Medulla oblongata (tissue), 1 donor: Measurements from ENCODE around the gene NFAT5.
"Not testable (repeated sequence)": the region's sequence is repeated elsewhere in the genome, so short reads cannot be mapped to it uniquely, and the experiment has no call there.

ENCODE experiments used
- DNase-seq: peaks from one replicate; pipeline ENCODE4 v3.0.0-alpha.2; 2015; ENCODE audit errors: extremely low spot score

Gene NFAT5

GRCh38 chr16:69706256-69706974 lies 140.6 kb downstream of the NFAT5 start:
- DNase-seq, result no peak

DNA sequence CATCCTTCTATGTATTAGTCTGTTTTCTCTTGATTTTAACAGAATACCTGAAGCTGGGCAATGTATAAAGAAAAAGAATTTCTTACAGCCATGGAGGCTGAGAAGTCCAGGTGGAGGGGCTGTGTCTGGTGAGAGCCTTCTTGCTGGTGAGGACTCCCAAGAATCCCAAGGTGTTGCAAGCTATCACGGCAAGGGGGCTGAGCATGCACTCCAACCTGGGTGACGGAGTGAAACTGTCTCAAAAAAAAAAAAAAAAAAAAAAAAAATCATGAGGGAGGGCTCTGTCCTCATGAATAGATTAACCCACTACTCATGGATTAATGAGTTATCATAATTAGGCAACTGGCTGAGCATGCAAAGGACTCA lies 141.2 kb downstream of the NFAT5 start:
- no peak for DNase-seq

DNA sequence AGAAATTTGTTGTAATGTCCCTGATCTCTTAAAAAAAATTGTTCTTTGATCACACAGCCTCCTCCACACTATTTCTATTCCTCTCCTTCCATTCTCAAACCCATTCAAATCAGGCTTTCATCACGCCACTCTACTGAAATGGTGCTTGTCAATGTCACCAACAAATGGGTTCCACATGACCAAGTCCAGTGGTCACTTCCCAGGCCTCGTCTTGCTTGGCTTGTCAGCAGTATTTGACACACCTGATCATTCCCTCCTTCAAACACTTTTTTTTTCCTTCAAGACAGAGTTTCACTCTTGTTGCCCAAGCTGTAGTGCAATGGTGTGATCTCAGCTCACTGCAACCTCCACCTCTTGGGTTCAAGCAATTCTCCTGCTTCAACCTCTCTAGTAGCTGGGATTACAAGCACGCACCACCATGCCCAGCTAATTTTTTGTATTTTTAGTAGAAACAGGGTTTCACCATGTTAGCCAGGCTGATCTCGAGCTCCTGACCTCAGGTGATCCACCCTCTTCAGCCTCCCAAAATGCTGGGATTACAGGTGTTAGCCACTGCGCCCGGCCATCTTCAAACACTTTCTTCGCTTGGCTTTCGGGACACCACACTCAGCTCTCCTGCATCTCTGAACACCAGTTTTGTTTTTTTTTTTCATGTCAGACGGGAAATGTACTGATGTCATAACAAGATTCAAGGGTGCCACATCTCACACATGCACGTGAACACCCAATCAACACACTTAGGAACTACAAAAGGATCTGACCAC lies 142.3 kb downstream of the NFAT5 start:
- no peak for DNase-seq

DNA sequence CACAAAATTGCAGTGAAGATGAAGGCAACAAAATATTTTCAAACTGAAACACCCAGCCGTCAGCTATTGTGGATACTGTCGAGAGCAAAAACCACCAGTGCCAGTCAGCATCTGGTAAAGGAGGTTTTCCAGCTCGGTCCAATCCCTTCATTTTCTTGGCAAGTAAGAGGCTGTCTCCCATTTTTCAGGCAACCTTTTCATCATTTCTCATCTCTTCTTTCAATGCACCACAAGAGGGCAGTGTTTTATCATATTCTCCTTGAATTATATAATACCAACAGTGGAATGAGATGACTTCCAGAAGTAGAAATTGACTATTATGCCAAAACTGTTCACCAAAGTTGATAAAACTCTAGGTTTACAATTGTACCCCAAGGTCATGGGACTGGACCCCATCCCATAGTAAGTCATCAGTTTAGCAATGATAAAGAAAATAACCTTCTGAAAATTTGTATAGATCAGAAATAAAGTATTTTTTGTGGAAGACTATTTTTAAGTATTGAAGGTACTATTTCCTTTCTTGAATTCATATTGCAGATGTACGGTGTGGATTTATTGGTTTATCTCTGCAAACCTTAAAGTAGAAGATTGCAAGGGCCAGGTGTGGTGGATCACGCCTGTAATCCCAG lies 143.8 kb downstream of the NFAT5 start:
- peak; percentile 88 for DNase-seq

GRCh38 chr16:69711115-69711740 lies 145.5 kb downstream of the NFAT5 start:
- DNase-seq, result no peak

DNA sequence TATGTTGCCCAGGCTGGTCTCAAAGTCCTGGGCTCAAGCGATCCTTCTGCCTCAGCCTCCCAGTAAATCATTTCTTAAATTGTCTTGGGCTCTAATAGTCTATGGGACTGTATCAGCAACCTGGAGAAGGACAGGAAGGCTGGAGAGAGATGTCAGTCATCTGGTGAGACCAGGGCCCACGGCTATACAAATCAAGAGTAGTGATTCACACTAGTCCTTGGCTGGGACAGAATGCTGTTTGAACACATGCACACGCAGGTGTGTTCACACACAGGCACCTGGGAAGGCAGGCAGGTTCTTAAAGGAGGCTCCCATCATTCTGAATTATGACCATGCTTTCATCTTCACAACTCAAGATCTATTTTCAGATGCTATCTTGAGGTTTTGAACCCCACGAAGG lies 146.5 kb downstream of the NFAT5 start:
- no peak for DNase-seq

- no peak for DNase-seq
These were observed 147.3 kb downstream of the NFAT5 start for GRCh38 chr16:69712914-69713581.

- DNase-seq, result peak; percentile 52
These were observed 151.3 kb downstream of the NFAT5 start for GRCh38 chr16:69717066-69717465.

DNA sequence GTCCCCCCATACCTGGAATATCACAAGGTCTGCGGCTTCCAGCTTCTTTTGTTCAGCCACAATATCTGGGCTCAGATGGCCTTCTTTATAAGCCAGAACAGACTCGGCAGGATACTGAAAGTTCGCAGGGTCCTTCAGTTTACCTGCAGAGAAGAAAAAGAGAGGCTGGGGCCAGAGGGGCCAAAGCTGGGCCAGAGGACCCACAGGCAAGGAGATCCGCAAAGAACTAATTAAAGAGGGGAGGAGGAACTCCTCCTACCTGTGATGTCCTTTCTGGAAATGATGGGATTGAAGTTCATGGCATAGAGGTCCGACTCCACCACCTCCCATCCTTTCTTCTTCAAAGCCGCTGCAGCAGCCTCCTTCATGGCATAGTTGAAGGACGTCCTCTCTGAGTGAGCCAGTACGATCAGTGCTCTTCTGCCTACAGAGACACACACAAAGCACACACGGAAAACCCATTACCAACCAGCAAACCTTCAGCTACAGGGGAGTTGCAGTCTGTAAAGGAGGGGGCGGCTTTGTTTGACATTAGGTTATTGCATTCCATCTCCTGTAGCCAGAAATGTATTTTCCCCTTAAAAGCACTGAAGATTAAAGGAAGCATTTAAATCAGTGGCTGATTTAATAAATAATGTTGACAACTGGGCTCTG lies 152.5 kb downstream of the NFAT5 start:
- no peak for DNase-seq

GRCh38 chr16:69720822-69721430 lies 155.2 kb downstream of the NFAT5 start:
- DNase-seq, result no peak

- DNase-seq, result no peak
These were observed 155.7 kb downstream of the NFAT5 start for GRCh38 chr16:69721441-69721957.

GRCh38 chr16:69724414-69724873 lies 158.7 kb downstream of the NFAT5 start:
- no peak for DNase-seq

- no peak for DNase-seq
These were observed 159.3 kb downstream of the NFAT5 start for GRCh38 chr16:69724981-69725479.

DNA sequence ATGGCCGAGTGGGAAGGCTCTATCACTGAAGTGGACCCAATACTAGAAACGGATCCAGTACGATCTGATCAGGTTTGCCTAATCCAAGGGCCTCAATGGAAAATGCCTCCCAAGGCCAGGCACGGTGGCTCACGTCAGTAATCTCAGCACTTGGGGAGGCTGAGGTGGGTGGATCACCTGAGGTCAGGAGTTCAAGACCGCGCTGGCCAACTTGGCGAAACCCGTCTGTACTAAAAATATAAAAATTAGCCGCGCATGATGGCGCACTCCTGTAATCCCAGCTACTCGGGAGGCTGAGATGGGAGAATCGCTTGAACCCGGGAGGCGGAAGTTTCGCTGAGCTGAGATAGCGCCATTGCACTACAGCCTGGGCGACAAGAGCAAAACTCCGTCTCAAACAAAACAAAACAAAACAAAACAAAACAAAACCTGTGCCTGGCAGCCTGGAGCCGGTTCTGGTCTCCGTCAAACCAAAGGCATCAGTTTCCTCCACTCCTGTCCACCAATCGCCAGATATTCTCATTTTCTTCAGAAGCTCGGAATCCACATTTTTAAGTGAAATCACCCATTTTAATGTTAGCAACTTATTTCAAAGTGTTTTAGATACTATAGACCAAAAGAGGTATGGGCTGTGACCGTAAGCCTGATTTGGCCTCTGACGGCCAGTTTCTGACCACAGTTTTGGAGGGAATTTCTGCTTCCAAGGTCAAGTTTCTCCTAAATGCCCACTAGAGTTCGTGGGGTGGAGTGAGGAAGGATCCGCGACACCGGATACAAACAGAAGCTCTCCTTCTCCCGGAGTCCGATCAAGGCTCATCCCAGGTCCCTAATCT lies 159.9 kb downstream of the NFAT5 start:
- no peak for DNase-seq

DNA sequence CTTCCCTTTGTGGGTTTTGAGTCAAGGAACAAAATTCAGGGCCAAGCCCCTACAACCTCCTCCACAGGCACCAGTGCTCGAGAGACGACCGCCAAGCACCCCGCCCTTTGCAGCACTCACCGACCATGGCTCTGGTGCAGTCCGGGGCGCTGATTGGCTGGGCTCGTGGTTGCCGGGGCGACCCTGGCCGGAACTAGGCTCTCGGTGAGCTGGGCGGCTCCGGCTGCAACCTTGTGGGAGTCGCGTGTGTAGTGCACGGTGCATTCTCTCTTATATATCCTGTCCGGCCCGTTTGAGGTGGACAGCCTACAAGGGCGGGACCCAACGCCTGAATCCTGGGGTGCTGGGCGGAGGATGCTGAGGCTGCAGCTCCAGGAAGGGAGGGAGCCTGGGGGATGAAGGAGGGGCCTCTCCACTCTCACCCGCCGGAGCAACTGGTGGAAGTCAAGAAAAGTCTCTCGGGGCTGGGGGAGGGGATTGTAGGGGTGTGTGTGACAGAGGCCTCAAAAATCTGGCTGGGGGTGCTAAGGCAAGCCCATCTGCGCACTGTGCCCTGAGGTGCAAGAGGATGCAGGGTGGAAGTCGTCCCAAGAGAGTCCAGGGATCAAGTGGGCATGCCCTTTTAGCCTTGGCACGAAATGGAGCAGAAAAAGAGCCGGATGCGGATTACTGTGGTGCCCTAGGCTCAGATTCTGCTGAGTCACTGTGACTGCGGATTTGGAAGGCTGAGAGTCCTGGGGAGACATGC lies 160.7 kb downstream of the NFAT5 start, which contains the start of gene NQO1:
TSS of gene NQO1 (minus strand) at position 248 of the 748 bp plus-strand sequence. CDS start at position 127, 121 bp downstream.
- peak; percentile 88 for DNase-seq

- peak; percentile 72 for DNase-seq
These were observed 162.1 kb downstream of the NFAT5 start for GRCh38 chr16:69727916-69728270.

DNA sequence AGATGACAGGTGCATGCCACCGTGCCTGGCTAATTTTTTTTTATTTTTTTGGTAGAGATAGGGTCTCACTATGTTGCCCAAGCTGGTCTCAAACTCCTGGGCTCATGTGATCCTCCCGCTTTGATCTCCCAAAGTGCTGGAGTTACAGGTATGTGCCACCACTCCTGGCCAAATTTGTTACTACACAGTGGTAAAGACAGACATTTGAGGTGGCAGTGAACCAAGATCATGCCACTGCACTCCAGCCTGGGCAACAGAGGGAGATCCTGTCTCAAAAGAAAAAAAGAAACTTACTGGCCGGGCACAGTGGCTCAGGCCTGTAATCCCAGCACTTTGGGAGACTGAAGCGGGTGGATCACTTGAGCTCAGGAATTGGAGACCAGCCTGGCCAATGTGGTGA lies 163.3 kb downstream of the NFAT5 start:
- DNase-seq, result not testable (repeated sequence)

DNA sequence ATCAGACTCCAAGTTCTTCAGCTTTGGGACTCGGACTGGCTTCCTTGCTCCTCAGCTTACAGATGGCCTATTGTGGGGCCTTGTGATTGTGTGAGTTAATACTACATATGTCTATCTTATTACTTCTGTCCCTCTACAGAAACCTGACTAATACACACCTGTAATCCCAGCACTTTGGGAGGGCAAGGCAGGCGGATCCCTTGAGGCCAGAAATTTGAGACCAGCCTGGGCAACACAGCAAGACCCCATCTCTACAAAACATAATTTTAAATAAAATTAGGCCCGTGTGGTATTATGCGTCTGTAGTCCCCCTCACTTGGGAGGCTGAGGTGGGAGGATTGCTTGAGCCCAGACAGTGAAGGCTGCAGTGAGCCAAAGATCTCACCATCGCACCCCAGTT lies 165.5 kb downstream of the NFAT5 start:
- not testable (repeated sequence) for DNase-seq

- no peak for DNase-seq
These were observed 166.3 kb downstream of the NFAT5 start for GRCh38 chr16:69732101-69732500.
